Adrenal gland (tissue), 12 donors: ENCODE results near the gene PRKCZ. TPM values are rescaled to one million over a fixed set of nuclear protein-coding genes. Genes with fewer than 3 reads are reported as not detected.

ENCODE experiments used
- DNase-seq, 7 donors: peaks; one replicate each; pipeline ENCODE4 v3.0.0-alpha.2; 2019 to 2020
- H3K27ac ChIP-seq, 5 donors: fragments of 200-600 bp; sonication (generic) in 4 of 5; 1 replicate in 3 of 5; 2 replicates in 2 of 5; pipeline versions ENCODE4 v1.5.1 to v1.8.0; 2016 to 2020; ENCODE audit warnings: mild to moderate bottlenecking in 1 of 5
- H3K27me3 ChIP-seq: fragments of 200-600 bp; 2 replicates; pipeline ENCODE4 v1.8.0; 2021
- H3K36me3 ChIP-seq, 2 donors: fragments of 200-600 bp; replicated peaks in 1 of 2; 1 replicate in 1 of 2; 2 replicates in 1 of 2; pipeline versions ENCODE4 v1.5.1 to v1.8.0; 2018 to 2022
- H3K4me1 ChIP-seq, 2 donors: fragments of 200-600 bp; replicated peaks in 1 of 2; 1 replicate in 1 of 2; 2 replicates in 1 of 2; pipeline versions ENCODE4 v1.5.1 to v1.8.0; 2018 to 2021
- H3K4me3 ChIP-seq, 4 donors: fragments of 200-600 bp; sonication (generic) in 3 of 4; one replicate each; pipeline ENCODE4 v1.5.1; 2016 to 2018
- H3K9me3 ChIP-seq, 3 donors: fragments of 200-600 bp; sonication (generic) in 1 of 3; replicated peaks in 1 of 3; 1 replicate in 2 of 3; 2 replicates in 1 of 3; pipeline versions ENCODE4 v1.5.1 to v1.8.0; 2016 to 2021
- POLR2A ChIP-seq, 2 donors: fragments of 450-650 bp; IDR thresholded peaks; one replicate each; pipeline ENCODE4 v1.6.1; 2017; ENCODE audit warnings: antibody characterized with exemption in 2 of 2, mild to moderate bottlenecking in 2 of 2, moderate library complexity in 1 of 2
- WGBS, 4 donors: extraction: QIAGEN DNeasy Blood & Tissue Kit in 2 of 4; methylation state at CpG; one replicate each; pipeline versions ENCODE4 v1.1.5 to v1.1.7; 2013 to 2017; 5-methylcytosine and 5-hydroxymethylcytosine counted together
- intact Hi-C, 2 donors: fragments of 100-400 bp; cut with DNase I; formaldehyde crosslinking; loops; one replicate each; pipeline versions ENCODE4 v1.14.1 to v1.15.0; 2022 to 2023
- polyA plus RNA-seq, 3 donors: library from polyadenylated mRNA; stranded (reverse); fragments of 200-250 nt in 2 of 3; fragments of 350-450 nt in 1 of 3; fragmentation: Illumina TruSeq in 1 of 3; extraction: RNeasy Lipid Tissue Mini Kit (QIAGEN cat#74804) in 1 of 3; gene quantifications; one replicate each; pipeline ENCODE4 v1.2.3, GENCODE V29; 2013 to 2014
- total RNA-seq, 9 donors: library from RNA; depleted of rRNA in 4 of 9; stranded (reverse); fragments of >200 nt in 4 of 9; fragments of 120-200 nt in 1 of 9; fragmentation: NEBNext Ultra II Directional in 1 of 9; extraction: Animal tissue kit (Norgen Biotek cat#: 25700) in 1 of 9; gene quantifications; one replicate each; pipeline versions ENCODE4 v1.1.0 to v1.2.4, GENCODE V29; 2013 to 2023
- TF ChIP-seq, protein P1 (sequence below), 6 experiments: fragments of 450-650 bp in 4 of 6; fragments of 200-600 bp in 2 of 6; sonication (generic) in 1 of 6; IDR thresholded peaks; 1 replicate in 5 of 6; 2 replicates in 1 of 6; pipeline versions ENCODE4 v1.5.1 to v1.8.0; 2016 to 2021; ENCODE audit warnings: antibody characterized with exemption in 6 of 6, mild to moderate bottlenecking in 2 of 6, moderate library complexity in 1 of 6
- donor health status: healthy with polysubstance abuse.
- donor health status: Bipolar disorder and iron deficiency.
- donor health status: DM: yes; HTN: yes; CAD: no.
- donor health status: DM: no; HTN: no; CAD: no.
- donor health status: DM: no; HTN: no; CAD: no.
- donor health status: DM: yes; HTN: yes; CAD: no.

PRKCZ gene
- total and polyA plus RNA-seq, 12 donors = 8.2 to 50.5 (median 25.4) TPM

DNA sequence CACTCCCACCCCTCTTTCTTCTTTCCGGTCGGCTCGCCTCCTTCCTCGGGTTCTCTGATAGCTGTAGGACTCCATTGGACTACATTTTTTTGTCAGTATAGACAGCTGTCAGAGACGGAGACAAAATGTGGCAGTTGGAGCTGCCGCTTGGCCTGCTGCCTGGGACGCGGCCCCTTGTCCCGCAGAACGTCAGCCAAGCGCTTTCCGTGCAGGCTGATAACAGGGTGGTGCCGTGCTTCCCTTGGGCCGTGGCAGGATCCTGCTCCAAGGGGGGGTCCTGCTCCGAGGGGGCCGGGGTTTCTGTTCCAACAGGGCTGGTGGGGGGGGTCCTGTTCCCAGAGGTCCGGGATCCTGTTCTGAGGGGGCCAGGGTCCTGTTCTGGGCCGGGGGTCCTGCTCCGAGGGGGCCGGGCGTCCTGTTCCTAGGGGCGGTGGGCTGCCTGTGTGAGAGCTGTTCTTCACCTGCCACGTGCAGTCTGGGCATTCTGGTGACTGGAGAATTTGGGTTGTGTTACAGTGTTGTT lies 182.8 kb downstream of the PRKCZ start:
- no peaks in the 10 kb centered on the region for H3K9me3 ChIP-seq
- H3K27ac ChIP-seq = peak overlapping the region in 4 of 5 donors; percentile 78 to 96 (median 84)
- no peaks in the 10 kb centered on the region for H3K36me3 ChIP-seq
- 28 to 60% (median 42%) methylated on average over 10 to 23 of the region's 23 CpGs for WGBS, 4 donors
- peak in 2 of 7 donors; percentile 35 to 36 for DNase-seq
- no peaks in the 10 kb centered on the region for H3K27me3 ChIP-seq
- H3K4me1 ChIP-seq = peaks cover 69 to 87% of the 10 kb centered on the region in 2 donors
- intact Hi-C loops = loop anchor here (5.0 kb wide), 2 partner anchors 79 to 84 kb away; no protein-coding TSS in a partner anchor
- TF ChIP-seq, protein P1, sequence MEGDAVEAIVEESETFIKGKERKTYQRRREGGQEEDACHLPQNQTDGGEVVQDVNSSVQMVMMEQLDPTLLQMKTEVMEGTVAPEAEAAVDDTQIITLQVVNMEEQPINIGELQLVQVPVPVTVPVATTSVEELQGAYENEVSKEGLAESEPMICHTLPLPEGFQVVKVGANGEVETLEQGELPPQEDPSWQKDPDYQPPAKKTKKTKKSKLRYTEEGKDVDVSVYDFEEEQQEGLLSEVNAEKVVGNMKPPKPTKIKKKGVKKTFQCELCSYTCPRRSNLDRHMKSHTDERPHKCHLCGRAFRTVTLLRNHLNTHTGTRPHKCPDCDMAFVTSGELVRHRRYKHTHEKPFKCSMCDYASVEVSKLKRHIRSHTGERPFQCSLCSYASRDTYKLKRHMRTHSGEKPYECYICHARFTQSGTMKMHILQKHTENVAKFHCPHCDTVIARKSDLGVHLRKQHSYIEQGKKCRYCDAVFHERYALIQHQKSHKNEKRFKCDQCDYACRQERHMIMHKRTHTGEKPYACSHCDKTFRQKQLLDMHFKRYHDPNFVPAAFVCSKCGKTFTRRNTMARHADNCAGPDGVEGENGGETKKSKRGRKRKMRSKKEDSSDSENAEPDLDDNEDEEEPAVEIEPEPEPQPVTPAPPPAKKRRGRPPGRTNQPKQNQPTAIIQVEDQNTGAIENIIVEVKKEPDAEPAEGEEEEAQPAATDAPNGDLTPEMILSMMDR (IDR thresholded peaks at IDR 0.05) = no peak
- TF ChIP-seq POLR2A (IDR thresholded peaks at IDR 0.05) = no peak
- H3K4me3 ChIP-seq = peak overlapping the region in 1 of 4 donors; percentile 82

DNA sequence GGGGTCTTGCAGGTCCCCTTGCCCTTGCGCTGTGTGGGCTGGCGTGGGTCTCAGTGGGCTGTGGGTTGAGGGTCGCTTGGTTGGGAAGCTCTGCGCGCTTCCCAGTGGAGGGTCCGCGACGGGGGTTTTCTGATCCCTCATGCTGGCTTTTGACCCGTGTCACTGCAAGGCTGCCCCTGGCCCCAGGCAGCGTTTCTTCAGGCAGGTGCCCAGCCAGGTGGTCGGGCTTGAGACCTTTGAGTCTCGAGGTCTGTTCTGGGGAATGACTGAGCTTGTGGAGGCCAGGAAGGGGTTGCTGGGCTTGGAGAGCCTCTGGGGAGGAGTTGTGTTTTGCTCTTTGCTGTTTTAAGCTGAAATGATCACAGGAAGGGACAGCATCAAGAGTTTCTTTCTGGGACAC lies 183.3 kb downstream of the PRKCZ start:
- Histone ChIP-seq H3K9me3 (no peaks in the 10 kb centered on the region), H3K27ac (peak overlapping the region; percentile 78 to 96 (median 87)), H3K4me1 (peaks cover 69 to 92% of the 10 kb centered on the region in 2 donors), H3K27me3 (no peaks in the 10 kb centered on the region), H3K36me3 (no peaks in the 10 kb centered on the region), H3K4me3 (peak overlapping the region in 1 of 4 donors; percentile 82)
- intact Hi-C loops = loop anchor here (5.0 kb wide), 2 partner anchors 79 to 84 kb away; no protein-coding TSS in a partner anchor
- TF ChIP-seq, protein P1 (IDR thresholded peaks at IDR 0.05) = no peak
- no peak for TF ChIP-seq POLR2A (IDR thresholded peaks at IDR 0.05)
- no peak for DNase-seq
- 58 to 71% (median 69%) methylated on average over 4 to 12 of the region's 12 CpGs for WGBS, 4 donors

DNA sequence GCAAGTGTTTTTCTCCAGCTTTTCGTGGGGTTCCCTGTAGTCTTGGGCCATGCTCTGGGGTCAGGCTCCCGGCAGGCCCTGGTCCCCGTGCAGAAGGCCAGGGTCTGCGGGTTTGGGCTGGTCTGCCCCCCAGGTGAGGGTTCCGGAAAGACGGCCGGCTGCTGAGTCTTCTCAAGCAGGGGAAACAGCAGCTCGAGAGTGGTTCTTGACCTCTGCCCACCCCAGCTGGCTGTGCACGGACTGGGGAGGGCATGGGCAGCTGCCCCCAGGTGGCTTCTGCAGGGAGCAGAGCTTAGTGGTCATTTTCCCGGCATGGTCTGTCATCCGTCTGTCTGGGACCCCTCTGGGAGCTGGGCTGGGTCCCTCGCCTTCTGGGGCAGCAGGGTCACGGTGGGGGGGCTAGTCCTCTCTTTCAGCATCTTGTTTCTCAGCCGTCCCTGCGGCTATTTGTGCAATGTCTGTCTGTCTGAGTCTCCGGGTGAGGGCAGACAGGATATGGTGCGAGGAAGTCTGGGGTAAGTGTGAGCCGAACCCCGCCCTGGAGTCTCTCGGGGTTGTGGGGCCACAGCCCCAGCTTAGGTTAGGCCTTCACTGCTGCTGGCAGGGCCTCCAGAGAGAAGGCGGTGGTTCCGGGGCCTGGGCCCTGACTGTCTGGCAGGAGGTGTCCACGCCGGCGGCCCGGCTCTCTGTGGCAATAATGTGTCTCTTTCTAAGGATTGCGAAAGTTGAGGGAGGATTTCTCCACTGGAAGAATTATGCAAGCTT lies 184.0 kb downstream of the PRKCZ start:
- H3K27ac ChIP-seq = peak overlapping the region; percentile 78 to 96 (median 87)
- peak; percentile 84 to 98 (median 96) for DNase-seq
- H3K4me1 ChIP-seq = peaks cover 72 to 99% of the 10 kb centered on the region in 2 donors
- intact Hi-C loops = loop anchor here (5.0 kb wide), 2 partner anchors 78 to 83 kb away; no protein-coding TSS in a partner anchor
- peak overlapping the region in 1 of 4 donors; percentile 82 for H3K4me3 ChIP-seq
- WGBS, 4 donors = 6 to 39% (median 18%) methylated on average over 14 to 27 of the region's 27 CpGs
- no peaks in the 10 kb centered on the region for H3K27me3 ChIP-seq
- TF ChIP-seq, protein P1 (IDR thresholded peaks at IDR 0.05) = no peak
- peak in 1 of 2 donors; percentile 61 for TF ChIP-seq POLR2A (IDR thresholded peaks at IDR 0.05)
- H3K9me3 ChIP-seq = no peaks in the 10 kb centered on the region
- H3K36me3 ChIP-seq = no peaks in the 10 kb centered on the region

DNA sequence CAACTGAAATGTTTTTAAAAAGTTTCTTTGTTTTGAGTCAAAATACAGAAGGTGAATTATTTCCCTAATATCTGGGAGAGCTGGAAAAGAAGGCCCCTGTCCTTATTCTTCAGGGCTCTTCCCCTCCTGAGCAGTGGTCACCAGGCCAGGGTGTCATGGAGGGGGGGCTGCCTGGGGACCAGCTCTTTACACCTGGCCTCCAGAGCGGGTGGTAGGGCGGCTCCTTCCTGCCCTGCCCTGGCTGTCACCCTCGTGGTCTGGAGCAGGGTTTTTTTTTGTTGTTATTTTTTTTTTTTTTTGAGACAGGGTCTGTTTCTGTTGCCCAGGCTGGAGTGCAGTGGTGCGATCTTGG lies 184.5 kb downstream of the PRKCZ start:
- TF ChIP-seq, protein P1 (IDR thresholded peaks at IDR 0.05) = peak in 1 of 6 experiments; percentile 12
- no peak for TF ChIP-seq POLR2A (IDR thresholded peaks at IDR 0.05)
- Histone ChIP-seq H3K27me3 (no peaks in the 10 kb centered on the region), H3K4me3 (peak overlapping the region in 1 of 4 donors; percentile 82), H3K36me3 (no peaks in the 10 kb centered on the region), H3K4me1 (peaks cover 73 to 99% of the 10 kb centered on the region in 2 donors), H3K27ac (peak overlapping the region; percentile 78 to 96 (median 87)), H3K9me3 (no peaks in the 10 kb centered on the region)
- 4 to 26% (median 23%) methylated on average over 3 to 4 of the region's 4 CpGs for WGBS, 4 donors
- peak in 5 of 7 donors; percentile 53 to 64 (median 63) for DNase-seq
- intact Hi-C loops = loop anchor here (5.0 kb wide), 2 partner anchors 78 to 83 kb away; no protein-coding TSS in a partner anchor
